Activated naive CD8-positive, alpha-beta T cell treated with anti-CD3 and anti-CD28 coated beads, Interleukin-2, amount 50 U/mL, for 24 hours (primary cell): ENCODE measurements around the gene VAPA.

Experiments used
- ATAC-seq: fragments of 150-1000 bp; cut with Tn5 transposase; one replicate; pipeline ENCODE4 v1.10.0; 2021
- DNase-seq: peaks from one replicate; pipeline ENCODE4 v3.0.0; 2021
- H3K27ac Mint-ChIP-seq: one replicate; pipeline ENCODE4 v1.8.0; 2021; ENCODE audit warnings: mild to moderate bottlenecking, mixed read lengths
- H3K27me3 Mint-ChIP-seq: one replicate; pipeline ENCODE4 v1.8.0; 2021; ENCODE audit warnings: mixed read lengths
- H3K36me3 Mint-ChIP-seq: one replicate; pipeline ENCODE4 v1.8.0; 2021; ENCODE audit warnings: low read depth, mixed read lengths
- H3K4me1 Mint-ChIP-seq: one replicate; pipeline ENCODE4 v1.8.0; 2021; ENCODE audit warnings: mixed read lengths
- H3K4me3 Mint-ChIP-seq: one replicate; pipeline ENCODE4 v1.8.0; 2021; ENCODE audit warnings: mild to moderate bottlenecking, moderate library complexity, mixed read lengths
- H3K9me3 Mint-ChIP-seq: one replicate; pipeline ENCODE4 v1.8.0; 2021; ENCODE audit warnings: mixed read lengths

The VAPA gene

DNA sequence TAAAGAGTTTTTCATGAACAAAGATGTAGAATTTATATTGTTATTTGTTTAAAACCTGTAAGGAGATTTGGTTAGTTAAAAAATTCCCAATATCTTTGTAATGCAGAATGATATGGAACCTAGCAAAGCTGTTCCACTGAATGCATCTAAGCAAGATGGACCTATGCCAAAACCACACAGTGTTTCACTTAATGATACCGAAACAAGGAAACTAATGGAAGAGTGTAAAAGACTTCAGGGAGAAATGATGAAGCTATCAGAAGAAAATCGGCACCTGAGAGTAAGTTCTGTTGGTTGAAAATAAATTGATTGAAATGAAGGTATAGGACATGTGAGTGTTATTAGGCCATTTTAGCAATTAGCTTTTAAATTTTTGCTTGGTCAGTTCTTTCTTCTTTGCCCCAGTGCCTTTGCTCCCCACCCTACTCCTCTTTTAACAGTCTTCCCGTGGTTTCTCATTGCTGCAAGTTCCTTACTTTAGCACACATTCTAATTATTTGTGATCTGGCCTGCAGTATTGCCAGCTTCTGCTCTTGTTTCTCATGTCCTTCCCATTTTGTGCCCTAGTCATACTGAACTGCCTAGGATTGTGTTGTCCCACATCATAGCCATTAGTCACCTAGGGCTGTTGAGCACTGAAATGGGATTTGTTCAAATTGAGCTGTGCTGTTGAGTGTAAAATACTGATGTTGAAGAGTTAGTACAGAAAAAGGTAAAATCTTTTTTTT is 36.6 kb downstream of the VAPA start:
- Mint-ChIP-seq H3K4me1 (peaks cover 5% of the 10 kb centered on the region), H3K27me3 (no peaks in the 10 kb centered on the region), H3K27ac (no peak overlapping the region), H3K4me3 (no peak overlapping the region), H3K36me3 (peaks cover 46% of the 10 kb centered on the region), H3K9me3 (no peaks in the 10 kb centered on the region)
- DNase-seq: no peak
- ATAC-seq: no peak

DNA sequence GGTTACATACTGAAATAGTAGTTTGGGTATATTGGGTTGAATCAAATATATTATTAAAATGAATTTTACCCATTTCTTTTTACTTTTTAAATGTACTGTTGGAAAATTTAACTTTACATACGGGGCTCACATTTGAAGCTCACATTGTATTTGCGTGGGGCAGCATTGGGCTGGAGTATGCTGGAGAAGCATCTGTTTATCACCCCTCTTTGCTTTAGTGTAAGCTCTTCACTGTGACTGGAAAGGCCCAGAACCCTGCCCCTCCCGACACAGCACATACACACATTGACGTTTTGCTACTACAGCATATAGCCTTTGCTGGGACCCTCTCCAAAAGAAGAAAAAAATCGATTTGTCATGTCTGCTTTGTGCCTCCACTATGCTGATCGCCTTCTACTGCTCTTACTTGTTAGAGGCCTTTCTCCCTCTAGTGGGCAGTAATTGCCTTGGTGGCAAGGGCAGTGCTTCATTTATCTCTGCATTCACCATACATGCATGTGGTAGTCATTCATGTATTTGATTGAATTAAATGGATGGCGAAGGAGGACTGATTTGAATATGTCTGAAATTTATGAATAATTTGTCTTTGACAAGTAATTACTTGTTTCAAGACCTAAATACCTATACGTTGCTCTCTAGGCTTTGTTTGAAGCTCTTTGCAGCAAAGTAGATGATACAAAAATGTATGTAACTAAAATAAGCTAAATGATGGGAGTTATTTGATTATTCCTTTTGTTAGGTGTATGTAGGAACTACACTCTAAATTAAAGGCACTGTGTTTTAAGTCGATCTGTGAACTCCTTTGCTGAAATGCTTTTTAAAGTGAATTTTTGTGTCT is 37.4 kb downstream of the VAPA start:
- peaks cover 39% of the 10 kb centered on the region for H3K36me3 Mint-ChIP-seq
- H3K27ac Mint-ChIP-seq: peak overlapping the region; percentile 56
- DNase-seq (no peak), ATAC-seq (peak; percentile 66)
- peaks cover 5% of the 10 kb centered on the region for H3K4me1 Mint-ChIP-seq
- no peak overlapping the region for H3K4me3 Mint-ChIP-seq
- H3K27me3 Mint-ChIP-seq: no peaks in the 10 kb centered on the region
- no peaks in the 10 kb centered on the region for H3K9me3 Mint-ChIP-seq

DNA sequence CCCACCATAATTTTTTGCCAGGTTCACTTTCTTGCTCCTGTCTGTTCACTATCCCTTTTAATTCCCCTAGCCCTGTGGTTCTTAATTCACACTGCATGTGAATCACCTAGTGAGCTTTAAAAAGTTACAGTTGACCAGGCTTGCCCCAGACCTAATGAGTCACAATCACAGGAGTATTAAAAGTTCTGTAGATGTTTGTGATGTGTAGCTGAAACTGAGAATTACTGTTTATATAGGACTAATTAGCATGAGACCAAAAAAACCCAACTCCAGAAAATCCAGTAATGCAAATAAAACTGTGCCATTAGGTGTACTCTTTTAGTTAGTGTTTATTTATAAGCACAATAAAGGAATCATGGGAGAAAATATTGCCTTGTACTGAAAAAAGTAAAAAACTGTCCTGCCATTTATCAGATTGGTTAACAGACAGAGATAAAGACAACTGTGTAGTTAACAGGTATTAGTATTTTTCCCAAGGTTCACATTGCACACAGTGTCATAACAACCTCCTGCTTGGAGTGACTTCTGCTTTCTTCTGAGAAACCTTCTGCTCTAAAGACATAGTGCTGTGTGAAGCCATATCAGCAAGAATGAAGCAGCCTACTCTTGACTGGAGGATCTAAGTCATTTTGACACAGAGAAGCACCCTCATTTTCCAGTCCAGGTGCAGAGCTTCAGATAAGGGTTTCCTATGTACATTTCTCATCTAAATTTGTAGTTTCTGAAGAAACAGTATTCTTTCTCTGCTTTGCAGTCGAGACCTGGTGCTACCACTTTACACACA is 39.0 kb downstream of the VAPA start:
- DNase-seq (no peak), ATAC-seq (no peak)
- H3K27me3 Mint-ChIP-seq: no peaks in the 10 kb centered on the region
- H3K27ac Mint-ChIP-seq: no peak overlapping the region
- H3K9me3 Mint-ChIP-seq: no peaks in the 10 kb centered on the region
- H3K4me1 Mint-ChIP-seq: peaks cover 5% of the 10 kb centered on the region
- no peak overlapping the region for H3K4me3 Mint-ChIP-seq
- H3K36me3 Mint-ChIP-seq: peaks cover 35% of the 10 kb centered on the region

DNA sequence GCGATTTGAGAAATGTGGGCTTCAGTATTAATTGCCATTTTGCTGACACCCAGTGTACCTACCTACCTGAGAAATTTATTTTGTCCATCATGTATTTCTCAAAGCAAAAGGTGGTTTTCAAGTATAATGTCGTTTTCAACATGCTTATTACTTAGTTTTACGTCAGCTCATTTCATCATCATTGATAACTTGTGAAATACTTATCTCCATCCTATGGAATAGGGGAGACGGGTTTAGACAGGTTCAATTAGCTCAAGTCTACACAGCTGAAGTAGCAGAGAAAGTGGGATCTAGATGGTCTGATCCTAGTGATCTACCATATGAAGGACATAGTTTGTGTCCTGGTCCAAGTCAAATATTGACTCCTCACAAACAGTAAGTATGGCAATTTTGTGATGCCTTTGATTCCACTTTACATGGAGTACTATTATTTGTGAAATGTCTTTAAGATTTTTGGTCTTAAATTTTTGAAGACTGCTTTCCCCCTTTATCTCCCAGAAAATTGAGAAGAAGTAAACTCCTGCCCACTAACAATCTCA is 45.1 kb downstream of the VAPA start:
- H3K27ac Mint-ChIP-seq: no peak overlapping the region
- no peak for DNase-seq

DNA sequence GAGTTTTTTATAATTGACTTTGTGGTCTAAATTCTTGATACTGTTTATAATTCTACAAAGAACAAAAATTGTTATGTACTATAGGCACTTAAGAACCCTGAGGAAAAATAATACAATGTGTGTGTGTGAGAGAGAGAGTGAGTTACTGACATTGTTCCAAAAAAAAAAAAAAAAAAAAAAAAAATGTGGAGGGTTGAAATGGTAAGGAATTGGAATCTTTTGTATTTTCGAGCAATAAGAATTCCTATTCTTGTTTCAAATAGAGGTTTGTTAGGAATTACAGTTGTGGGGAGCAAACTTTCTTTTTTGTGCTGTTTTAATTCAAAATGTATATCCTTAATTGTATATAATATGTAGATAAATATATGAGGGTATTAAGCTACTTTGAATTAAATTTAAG is 45.7 kb downstream of the VAPA start:
- Mint-ChIP-seq H3K4me1 (peaks cover 8% of the 10 kb centered on the region), H3K36me3 (peaks cover 3% of the 10 kb centered on the region), H3K9me3 (no peaks in the 10 kb centered on the region), H3K27ac (no peak overlapping the region), H3K4me3 (no peak overlapping the region), H3K27me3 (peaks cover under 1% of the 10 kb centered on the region)
- DNase-seq: no peak
- ATAC-seq: no peak

More for the DNA sequence above, 45.1 kb downstream of the VAPA start:
- no peaks in the 10 kb centered on the region for H3K27me3 Mint-ChIP-seq
- H3K36me3 Mint-ChIP-seq: peaks cover 5% of the 10 kb centered on the region
- H3K4me3 Mint-ChIP-seq: no peak overlapping the region
- H3K4me1 Mint-ChIP-seq: peaks cover 8% of the 10 kb centered on the region
- no peak for ATAC-seq
- no peaks in the 10 kb centered on the region for H3K9me3 Mint-ChIP-seq

DNA sequence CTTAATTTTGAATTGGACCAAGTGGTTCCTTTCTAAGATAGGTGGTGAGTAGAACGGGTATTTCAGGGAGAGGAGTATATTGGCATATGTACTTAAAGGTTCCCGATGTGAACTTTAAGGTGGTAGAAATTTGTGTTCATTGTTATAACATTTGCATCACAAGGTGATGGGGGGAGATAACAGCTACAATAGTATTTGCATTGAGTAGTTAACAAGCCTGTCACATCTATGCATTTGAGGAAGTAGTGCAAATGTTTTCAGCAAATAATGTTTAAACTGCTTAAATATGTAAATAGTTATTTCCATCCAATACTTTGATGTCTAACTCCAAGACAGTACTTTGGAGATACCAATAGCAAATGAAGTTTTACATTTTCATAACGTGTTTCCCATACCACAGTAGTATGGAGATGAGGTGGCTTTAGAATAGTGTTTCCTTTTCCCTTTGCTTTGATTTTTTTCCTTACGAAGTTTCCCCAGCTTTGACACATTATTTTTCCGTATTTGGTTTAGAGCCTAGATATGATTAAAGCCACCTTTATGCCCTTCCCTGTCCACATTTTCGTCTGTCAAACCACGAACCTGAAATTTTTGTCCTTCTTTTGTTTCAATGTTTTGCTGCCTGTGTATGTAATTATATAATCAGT is 46.6 kb downstream of the VAPA start:
- Mint-ChIP-seq H3K36me3 (no peaks in the 10 kb centered on the region), H3K9me3 (no peaks in the 10 kb centered on the region), H3K27ac (no peak overlapping the region), H3K4me1 (peaks cover 8% of the 10 kb centered on the region), H3K27me3 (peaks cover 2% of the 10 kb centered on the region), H3K4me3 (no peak overlapping the region)
- ATAC-seq (no peak), DNase-seq (no peak)

DNA sequence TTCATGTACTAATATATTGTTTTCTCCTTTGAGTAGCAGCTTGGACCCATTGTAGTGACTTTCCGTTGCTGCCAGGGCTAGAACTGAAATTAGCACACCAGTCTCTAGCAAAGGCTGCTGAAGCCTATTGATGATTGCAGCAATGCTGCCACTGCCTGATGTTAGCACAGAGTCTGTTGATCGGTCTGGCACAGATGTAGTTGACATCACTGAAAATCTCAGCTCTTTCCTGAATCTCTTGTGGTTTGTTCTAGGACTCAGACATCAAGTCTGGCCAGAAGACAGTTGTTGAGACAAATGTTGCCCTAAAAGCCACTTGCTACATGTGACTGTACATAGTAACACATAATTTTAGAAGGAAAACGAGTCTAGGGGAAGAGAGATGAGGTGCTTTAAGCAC is 47.2 kb downstream of the VAPA start:
- DNase-seq (no peak), ATAC-seq (no peak)
- Mint-ChIP-seq H3K36me3 (no peaks in the 10 kb centered on the region), H3K4me3 (no peak overlapping the region), H3K9me3 (no peaks in the 10 kb centered on the region), H3K27ac (no peak overlapping the region), H3K4me1 (peaks cover 14% of the 10 kb centered on the region), H3K27me3 (peaks cover 2% of the 10 kb centered on the region)

DNA sequence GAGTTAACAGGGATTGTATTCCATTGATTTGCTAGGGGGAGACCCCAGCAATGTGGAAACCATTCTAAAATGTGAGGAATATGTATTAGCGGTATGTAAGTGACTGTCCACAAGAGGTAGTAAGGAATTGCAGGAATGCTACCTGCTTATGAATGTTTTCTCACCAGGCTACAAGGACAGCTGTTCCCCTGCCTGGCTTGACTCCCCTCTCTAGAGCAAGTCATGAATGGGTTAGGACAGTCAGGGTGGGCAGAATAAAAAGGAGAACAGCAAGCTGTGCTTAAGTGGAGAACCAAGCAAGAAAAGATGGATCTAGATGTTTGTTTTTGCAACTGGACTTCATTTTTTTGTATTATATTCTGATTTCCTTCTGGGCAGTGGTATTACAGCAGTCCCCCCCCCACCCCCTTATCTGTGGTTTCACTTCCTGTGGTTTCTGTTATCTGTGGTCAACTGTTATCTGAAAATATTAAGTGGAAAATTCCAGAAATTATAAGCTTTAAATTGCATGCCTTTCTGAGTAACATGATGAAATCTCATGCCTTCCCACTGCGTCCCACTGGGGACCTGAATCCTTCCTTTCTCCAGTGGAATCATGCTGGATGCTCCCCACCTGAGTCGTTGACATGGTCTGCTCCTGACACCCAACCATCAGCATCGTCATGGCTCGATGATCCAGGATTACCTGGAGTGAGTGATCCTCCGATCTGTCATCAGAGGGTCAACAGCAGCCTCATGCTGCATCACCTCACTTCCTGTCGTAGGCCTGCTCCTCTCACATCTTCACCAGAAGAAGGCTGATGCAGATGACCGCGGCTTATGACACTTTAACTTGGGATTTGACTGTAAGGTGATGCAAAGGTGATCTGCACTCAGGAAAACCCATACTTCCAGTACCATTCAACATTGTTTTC is 52.2 kb downstream of the VAPA start:
- DNase-seq: no peak
- H3K36me3 Mint-ChIP-seq: no peaks in the 10 kb centered on the region
- H3K27ac Mint-ChIP-seq: no peak overlapping the region
- no peaks in the 10 kb centered on the region for H3K9me3 Mint-ChIP-seq
- H3K4me1 Mint-ChIP-seq: peaks cover 19% of the 10 kb centered on the region
- H3K4me3 Mint-ChIP-seq: no peak overlapping the region
- ATAC-seq: no peak
- H3K27me3 Mint-ChIP-seq: peaks cover 28% of the 10 kb centered on the region

DNA sequence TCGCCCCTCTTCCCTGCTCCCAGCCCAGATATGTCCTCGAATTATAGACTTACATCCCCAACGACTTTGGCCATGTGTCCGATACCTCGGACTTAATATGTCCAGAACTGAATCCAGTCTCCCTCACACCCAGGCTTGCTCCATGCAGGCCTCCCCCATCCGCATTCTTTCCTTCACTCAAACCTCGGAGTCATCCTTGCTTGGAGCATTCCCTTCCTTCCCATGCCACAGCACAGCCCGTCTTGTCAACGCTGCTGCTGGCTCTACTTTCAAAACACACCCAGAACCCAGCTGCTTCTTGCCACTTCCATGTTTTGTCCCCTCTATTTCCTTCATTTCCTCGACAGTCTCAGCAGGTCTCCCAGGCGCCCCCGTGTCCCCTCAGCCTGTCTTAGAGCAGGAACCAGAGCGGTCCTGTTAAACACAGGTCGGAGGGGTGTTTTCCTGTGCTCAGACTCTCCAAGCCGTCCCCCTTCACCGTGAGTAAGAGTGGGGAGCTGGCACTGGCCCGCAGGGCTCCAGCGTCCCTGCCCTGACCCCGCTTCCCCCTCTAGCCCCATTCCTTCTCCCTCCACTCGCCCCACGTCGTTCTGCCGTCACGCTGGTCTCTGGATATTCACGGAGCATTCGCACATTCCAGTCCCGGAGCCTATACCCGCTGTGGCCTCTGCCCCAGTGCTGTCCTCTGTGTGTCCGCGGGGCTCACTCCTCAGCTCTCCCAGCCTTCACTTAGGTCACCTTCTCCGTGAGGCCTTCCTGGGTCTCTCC is 54.4 kb downstream of the VAPA start:
- DNase-seq: no peak
- Mint-ChIP-seq H3K4me3 (no peak overlapping the region), H3K27ac (no peak overlapping the region), H3K4me1 (peaks cover 19% of the 10 kb centered on the region), H3K9me3 (no peaks in the 10 kb centered on the region), H3K36me3 (no peaks in the 10 kb centered on the region), H3K27me3 (peaks cover 30% of the 10 kb centered on the region)
- no peak for ATAC-seq

DNA sequence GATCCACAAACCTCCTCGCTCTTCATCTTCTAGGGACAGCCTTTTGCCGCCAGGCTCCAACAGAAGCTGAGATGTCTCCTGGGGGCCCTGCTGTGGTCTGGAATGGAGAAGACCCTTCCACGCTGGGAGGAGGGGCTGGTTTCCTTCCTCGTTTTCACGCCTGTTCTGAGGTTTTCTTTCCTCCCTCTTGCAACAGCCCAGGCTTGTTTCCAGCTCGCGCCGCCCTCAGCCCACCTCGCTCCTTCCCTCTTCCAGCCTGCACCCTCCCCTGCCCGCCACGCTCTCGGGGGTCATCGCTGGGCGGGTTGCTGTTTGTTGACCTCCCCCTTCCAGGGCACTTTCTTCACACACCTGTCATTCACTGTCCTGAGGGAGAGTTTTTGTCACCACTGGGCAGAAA is 55.4 kb downstream of the VAPA start:
- Mint-ChIP-seq H3K9me3 (no peaks in the 10 kb centered on the region), H3K4me3 (no peak overlapping the region), H3K27me3 (peaks cover 30% of the 10 kb centered on the region), H3K36me3 (no peaks in the 10 kb centered on the region), H3K4me1 (peaks cover 19% of the 10 kb centered on the region), H3K27ac (no peak overlapping the region)
- ATAC-seq: no peak
- DNase-seq: no peak

DNA sequence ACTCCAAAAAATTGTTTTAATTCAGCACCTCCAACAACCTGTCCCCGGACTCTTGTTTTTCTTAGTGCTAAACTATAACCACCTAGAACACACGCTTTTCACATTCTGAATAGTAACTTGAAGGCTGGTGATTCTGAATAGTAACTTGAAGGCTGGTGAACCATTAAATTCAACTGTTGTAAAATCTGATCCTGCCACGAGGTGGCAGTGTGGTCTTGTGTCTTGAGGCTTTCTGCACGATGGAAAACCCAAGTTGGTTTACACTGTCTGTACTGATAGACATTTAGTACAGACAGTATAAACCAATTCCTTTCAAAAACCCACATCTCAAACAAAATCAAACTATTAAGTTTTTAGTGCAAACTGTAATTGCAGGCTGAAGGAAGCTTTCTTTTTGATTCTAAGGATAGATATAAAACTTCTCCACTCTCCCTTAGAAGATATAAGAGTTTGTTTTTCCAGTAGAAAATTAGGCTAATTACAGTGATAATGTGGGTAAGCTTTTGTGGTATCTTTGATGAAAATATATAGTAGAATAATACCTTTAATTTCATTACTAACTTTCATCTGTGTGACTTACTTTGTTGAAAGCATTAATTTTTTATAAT is 57.6 kb downstream of the VAPA start:
- ATAC-seq (peak; percentile 69), DNase-seq (peak; percentile 71)
- H3K27ac Mint-ChIP-seq: no peak overlapping the region
- H3K4me3 Mint-ChIP-seq: no peak overlapping the region
- H3K36me3 Mint-ChIP-seq: no peaks in the 10 kb centered on the region
- peaks cover 7% of the 10 kb centered on the region for H3K9me3 Mint-ChIP-seq
- H3K4me1 Mint-ChIP-seq: peaks cover 9% of the 10 kb centered on the region
- H3K27me3 Mint-ChIP-seq: peaks cover 28% of the 10 kb centered on the region

DNA sequence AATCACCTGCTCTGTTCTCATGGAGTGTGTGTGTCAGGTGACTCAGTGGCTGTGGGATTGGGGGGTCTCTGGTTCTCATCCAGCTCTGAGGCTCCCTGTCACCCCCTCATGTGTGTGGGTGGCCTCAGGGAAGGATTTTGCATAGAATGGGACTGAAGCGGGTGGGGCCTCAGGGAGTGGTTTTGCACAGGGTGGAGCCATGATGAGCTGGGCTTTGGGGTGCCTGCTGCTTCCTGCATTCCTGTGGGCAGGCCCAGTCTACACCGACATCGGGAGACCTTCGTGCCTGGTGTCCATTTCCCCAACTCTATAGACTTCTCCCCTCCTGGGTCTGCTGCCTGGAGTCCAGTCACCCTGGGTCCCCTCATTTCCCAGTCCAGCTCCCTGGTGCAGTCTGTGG is 59.7 kb downstream of the VAPA start:
- Mint-ChIP-seq H3K4me3 (no peak overlapping the region), H3K27me3 (peaks cover 21% of the 10 kb centered on the region), H3K4me1 (peaks cover 5% of the 10 kb centered on the region), H3K9me3 (peaks cover 11% of the 10 kb centered on the region), H3K27ac (no peak overlapping the region), H3K36me3 (no peaks in the 10 kb centered on the region)
- no peak for DNase-seq
- ATAC-seq: no peak
